ENCODE data around the gene PANX2. TPM values are rescaled to one million over a fixed set of nuclear protein-coding genes. Genes with fewer than 3 reads are reported as not detected.

Gene PANX2
- total and polyA plus RNA-seq, 2 experiments from 2014 or later, result 2.8 to 5.1 TPM

GRCh38 chr22:50186761-50187523 lies 16.4 kb downstream of the PANX2 start (continued):
- no peak for TF ChIP-seq ZNF462 (CRISPR knock-in tag; IDR thresholded peaks at IDR 0.05)
- no peak for TF ChIP-seq ETS1 (IDR thresholded peaks at IDR 0.05)

- 0 out of 2 replicates have a peak, but pooled peaks cover 2% of the 10 kb centered on the region for H3F3A ChIP-seq (replicated peaks; ENCODE audit: low read depth)
- 0 out of 2 replicates have a peak, but pooled peaks cover 10% of the 10 kb centered on the region for H3K27me3 ChIP-seq (ENCODE audit: insufficient read depth)
- DNase-seq (ENCODE audit: low spot score), result no peak
- Mint-ChIP-seq H3K4me1 (peaks cover 20% of the 10 kb centered on the region), H3K27me3 (ENCODE audit: insufficient read depth, low read depth, poor library complexity) (peaks cover 15% of the 10 kb centered on the region), H3K4me3 (no peak overlapping the region), H3K36me3 (ENCODE audit: low read depth) (peaks cover 4% of the 10 kb centered on the region; the same call in 1 of the 3 replicates), H3K9me3 (no peaks in the 10 kb centered on the region), H3K27ac (no peak overlapping the region)
- H3K36me3 ChIP-seq (ENCODE audit: insufficient read depth), result no peaks in the 10 kb centered on the region
- no peak overlapping the region for H3K4me3 ChIP-seq
- H3K9me2 ChIP-seq (ENCODE audit: insufficient read depth), result no peaks in the 10 kb centered on the region
- no peak overlapping the region for H2AFZ ChIP-seq
- ATAC-seq, result no peak
- peaks cover 16% of the 10 kb centered on the region; the same call in 1 of the 2 replicates for H4K20me1 ChIP-seq (replicated peaks; ENCODE audit: insufficient read depth)
- peaks cover 44% of the 10 kb centered on the region for H3K79me2 ChIP-seq (replicated peaks; ENCODE audit: insufficient read depth)
- H3K4me2 ChIP-seq, result no peak overlapping the region
- H3K27ac ChIP-seq (ENCODE audit: low read depth), result no peak overlapping the region
- peaks cover 17% of the 10 kb centered on the region for H3K4me1 ChIP-seq (ENCODE audit: insufficient read depth)
- no peak for TF ChIP-seq NANOG (IDR thresholded peaks at IDR 0.05; ENCODE audit: borderline replicate concordance)
- no peak for TF ChIP-seq CTCF (conservative IDR thresholded peaks at IDR 0.05; ENCODE audit: low read depth in 2 of 2)
- no peak for TF ChIP-seq ZNF114 (CRISPR knock-in tag; IDR thresholded peaks at IDR 0.05)
- TF ChIP-seq ZNF331 (CRISPR knock-in tag; IDR thresholded peaks at IDR 0.05; ENCODE audit: low read depth), result no peak
Observed at GRCh38 chr22:50188356-50188755, 17.8 kb downstream of the PANX2 start.
